GM18951 (cell line): ENCODE data around the gene HEXD.
A peak's percentile ranks its signal among the peaks of the same experiment; 100 is the strongest.

ENCODE experiments used
- POLR2A ChIP-seq: IDR thresholded peaks from 4 replicates; pipeline ENCODE4 v1.6.1; 2011; ENCODE audit warnings: mild to moderate bottlenecking; ENCODE audit not compliant: insufficient read length, insufficient read depth; ENCODE audit errors: extremely low read depth
- in situ Hi-C: fragments of 300-500 bp; cut with MboI; formaldehyde crosslinking; loops from one replicate; pipeline ENCODE4 v1.12.0; 2022; ENCODE audit warnings: low sequenced_read_pairs, mixed read lengths, inconsistent platforms; ENCODE audit not compliant: unreplicated experiment

The HEXD gene

DNA sequence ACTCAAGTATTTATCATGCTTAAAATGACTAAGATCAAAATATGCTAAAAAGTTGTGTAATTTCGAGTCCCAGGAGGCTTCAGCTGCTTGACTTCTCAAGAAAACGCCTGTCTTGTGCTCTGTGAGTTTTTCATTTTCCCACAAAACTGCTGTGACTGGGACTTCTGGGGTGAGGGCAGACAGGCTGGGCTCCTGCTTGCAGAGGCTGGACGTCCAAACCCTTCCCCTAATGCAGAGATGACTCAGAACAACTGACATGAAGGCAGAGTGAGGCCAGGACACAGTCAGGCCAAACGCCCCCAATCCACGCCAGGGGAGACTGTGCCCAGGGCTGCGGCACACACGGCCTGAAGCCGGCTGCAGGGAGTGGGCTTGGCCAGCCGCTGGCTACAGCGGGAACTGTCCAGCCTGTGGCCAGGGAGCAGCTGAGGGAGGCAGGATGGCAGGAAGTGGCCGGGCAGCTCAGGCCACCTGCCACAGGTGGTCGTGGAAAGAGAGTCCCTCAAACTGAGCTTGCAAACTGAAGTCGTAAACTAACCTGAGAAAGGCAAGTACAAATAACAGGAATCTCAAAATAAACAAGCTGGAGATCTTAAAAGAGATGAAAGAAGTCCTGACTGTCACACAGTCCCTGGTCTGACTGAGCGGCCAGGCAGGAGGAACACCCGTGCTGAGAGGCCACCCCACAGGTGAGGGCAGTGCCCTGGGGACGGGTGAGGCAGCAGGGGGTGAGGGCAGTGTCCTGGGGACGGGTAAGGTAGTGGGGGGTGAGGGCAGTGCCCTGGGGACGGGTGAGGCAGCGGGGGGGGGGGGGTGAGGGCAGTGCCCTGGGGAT is 21.3 kb upstream of the HEXD start:
- in situ Hi-C loops: no loop called here
- TF ChIP-seq POLR2A: no peak

DNA sequence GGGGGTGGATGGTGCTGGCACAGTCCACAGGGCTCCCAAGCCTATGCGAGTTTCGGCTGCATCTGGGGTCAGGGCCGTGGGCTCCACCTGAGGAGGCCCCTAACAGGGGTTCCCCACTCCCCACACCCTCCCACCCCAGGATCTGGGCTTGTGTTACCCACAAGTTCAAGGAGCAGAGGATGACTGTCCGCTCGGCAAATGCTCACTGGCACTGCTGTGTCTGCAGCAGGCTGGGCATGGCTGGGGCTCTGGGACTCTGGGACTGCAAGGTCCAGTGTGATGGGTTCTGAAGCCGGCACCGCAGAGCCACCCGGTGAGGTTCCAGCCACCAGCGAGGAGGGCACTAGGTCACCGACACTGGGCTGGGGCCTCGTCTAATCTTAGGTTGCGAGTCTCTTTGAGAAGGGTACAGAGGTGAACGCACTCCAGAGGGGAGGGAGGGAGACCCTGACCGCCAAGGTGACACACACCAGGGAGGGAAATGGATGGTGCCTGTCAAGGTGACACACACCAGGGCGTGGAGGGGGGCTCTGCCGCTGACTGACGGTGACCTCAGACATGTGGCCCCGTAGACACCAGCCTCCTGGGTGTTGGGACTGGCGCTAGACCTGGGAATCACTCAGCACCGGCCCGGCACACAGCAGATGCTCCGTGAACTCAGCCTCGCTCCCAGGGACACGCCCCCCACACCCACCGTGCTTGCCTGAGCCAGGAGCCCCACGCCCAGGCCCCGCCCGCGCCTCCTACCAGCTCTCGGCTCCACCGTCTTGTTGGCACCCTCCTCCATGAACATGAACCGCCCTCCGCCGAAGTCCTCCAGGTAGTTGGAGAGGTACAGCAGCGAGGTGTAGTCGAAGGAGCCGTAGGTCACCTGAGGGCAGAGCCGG is 20.5 kb upstream of the HEXD start:
- no peak for TF ChIP-seq POLR2A
- in situ Hi-C loops: no loop called here

DNA sequence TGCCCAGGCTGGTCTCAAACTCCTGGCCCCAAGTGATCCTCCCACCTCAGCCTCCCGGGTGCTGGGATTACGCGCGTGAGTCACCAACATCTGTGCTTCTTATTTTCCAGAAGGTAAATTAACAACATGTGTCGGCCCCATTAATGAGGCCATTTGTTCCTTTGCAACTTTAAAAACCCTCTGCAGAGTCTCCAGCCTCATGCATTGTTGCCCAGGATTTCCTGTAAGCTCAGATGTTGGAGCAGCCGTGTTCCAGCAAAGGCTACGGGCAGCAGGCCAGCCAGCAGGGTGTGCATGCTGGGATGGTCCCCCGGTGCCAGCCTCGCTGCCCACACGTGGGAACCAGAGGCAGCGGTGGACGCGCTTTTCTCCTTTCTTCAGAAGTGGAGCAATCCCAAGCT is 19.1 kb upstream of the HEXD start:
- no peak for TF ChIP-seq POLR2A
- in situ Hi-C loops: no loop called here

DNA sequence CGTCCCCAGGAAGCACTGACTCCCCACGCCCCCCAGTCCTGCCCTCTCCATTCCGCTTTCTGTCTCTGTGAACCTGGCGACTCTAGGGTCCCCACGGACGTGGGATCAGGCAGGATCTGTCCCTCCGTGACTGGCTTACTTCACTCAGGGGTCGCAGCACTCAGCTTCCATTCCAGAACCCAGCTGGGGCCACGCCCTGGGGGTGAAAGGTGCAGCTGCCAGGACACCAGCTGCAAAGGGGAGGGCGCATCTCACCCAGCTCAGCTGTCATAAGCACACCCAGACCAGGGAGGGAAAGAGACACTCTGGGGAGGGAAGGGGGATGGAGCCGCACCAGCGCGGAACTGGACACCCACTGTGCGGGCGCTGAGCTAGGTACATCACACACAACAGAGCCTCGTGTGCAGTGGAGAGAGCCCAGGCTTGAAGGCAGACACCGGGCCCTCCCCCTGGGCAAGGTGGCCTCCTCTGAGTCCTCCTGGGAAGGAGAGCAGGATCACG is 18.5 kb upstream of the HEXD start:
- TF ChIP-seq POLR2A: no peak
- in situ Hi-C loops: no loop called here

DNA sequence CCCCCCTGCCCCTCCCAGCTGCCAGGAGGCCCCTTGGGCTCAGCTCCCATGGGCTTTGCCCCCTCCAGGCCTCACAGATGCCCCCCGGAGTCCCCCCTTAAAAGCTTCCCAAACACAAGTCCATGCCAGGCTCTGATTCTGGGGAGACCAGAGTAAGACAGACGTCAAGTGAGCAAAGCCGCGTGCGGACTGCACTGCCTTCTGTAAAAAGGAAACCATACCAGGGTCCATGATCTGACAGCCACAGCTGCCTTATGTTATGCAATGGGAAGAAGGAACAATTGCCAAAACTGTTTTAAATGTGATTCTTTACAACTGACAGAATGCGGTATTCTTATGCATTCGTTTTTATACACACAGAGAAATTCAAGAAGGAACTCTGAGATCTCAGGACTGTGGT is 17.9 kb upstream of the HEXD start:
- in situ Hi-C loops: no loop called here
- no peak for TF ChIP-seq POLR2A

DNA sequence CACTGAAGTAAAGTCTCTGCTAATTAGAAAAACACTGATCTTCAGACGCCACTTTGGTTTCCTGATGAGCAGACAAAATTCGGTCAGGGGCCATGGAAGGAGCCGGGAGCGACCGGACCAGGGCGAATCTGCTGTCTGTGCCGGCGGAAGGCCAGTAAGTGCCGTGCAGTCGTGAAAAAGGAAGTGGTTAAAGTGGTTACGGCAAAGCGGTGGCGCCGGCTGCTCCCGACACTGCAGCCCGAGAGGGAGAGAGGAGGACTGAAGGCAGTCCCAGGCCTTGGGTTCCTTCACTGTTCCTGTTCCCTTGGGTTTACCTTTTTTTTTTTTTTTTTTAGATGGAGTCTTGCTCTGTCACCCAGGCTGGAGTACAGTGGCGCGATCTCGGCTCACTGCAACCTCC is 17.3 kb upstream of the HEXD start:
- peak; percentile 41 for TF ChIP-seq POLR2A
- in situ Hi-C loops: no loop called here

DNA sequence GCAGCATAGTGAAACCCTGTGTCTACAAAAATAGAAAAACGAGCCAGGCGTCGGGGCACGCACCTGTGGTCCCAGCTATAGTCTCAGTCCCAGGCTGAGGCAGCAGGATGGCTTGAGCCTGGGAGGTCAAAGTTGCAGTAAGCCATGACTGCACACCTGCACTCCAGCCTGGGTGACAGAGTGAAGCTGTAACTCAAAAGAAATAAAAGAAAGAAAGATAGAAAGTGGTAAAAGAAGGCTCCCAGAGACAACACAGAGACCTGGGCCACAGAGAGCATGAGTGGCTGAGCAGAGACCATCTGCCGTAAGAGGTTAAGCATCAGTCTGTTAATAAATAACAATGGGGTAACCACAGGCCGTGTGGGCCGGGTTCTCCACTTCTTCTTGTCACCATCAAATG is 15.3 kb upstream of the HEXD start:
- in situ Hi-C loops: no loop called here
- TF ChIP-seq POLR2A: no peak

DNA sequence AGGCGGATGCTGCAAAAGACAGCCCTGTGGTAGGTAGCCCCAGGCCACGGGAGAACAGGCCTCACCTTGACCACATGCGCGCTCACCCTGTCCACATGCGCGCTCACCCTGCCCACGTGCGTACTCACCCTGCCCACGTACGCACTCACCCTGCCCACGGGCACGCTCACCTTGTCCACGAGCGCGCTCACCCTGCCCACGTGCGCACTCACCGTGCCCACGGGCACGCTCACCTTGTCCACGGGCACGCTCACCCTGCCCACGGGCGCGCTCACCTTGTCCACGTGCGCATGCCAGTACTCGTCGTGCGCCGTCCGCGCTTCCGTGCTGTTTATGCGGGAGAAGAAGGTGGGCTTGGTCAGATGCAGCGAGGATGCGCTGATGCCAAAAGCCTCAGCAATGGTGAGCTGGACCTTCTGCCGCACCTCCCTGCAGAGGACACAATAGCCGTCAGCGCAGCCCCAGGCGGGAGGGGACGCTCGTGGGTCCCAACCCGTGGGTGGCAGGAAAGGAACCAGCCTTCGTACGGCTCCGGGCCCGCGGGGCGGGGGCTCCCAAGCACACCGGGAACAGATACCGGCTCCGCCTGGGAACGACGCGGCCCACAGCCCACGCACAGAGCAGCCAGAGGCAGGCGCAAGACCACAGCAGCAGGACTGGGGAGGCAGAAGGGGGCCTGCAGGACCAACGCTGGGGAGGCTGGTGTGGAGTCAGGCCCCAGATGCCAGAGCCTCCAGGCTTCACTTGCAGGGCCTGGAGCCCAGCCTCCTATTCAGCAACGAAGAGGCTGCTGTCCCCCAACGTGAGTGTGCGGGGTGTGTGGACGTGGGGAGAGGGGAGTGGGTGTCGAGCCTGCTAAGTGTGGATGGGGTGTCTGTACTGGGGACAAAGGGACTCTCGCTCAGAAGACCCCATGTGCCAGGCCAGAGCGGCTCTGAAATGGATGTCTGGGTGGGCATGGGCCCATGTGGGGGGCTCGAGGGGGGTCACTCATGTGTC is 14.2 kb upstream of the HEXD start:
- no peak for TF ChIP-seq POLR2A
- in situ Hi-C loops: no loop called here

DNA sequence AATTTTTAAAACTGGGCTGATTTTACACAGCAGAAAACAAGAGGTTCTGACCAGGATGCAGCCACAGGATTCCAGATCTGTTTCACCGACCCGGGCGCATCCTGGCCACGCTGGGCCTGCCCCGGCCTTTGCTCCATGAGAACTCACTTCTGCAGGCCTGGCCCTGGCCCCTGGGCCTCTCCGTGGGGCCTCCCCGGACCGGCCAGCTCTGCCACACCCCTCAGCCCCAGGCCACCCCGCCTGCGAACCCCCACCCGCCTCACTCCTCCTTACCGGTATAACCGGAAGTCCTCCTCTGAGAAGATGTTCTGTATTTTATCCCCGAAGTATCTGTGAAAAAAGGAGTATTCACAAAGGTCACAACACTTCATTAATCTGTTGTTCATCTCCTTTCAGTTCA is 13.1 kb upstream of the HEXD start:
- in situ Hi-C loops: loop anchor here (5.0 kb wide), 1 partner anchor 48 kb away; the partner anchor contains the start of gene TEX19
- no peak for TF ChIP-seq POLR2A

DNA sequence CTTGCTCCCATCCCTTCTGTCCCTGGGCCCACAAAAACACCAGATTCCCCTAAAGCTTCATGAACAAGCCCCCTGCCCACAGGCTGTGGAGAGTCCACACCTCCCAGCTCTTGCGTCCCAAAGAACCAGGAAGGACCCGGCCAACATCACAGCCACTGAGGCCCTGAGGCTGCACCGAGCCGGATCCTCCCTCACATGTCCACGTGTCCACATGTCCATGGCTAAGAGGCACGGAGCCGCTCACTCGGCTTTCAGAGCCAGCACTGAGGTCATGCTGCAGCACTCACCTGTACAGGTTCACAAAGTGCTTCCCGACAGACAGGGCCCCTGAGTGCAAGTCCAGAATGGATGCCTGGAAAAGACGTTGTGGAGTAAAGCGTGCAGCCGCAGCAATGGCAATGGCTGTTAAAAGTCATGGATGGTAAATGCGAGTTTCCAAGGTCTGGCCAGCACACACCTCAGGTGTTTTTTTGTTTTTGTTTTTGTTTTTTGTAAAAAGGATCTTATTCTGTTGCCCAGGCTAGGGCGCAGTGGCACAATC is 11.9 kb upstream of the HEXD start:
- no peak for TF ChIP-seq POLR2A
- in situ Hi-C loops: loop anchor here (5.0 kb wide), 1 partner anchor 49 kb away; the partner anchor contains the start of gene TEX19

DNA sequence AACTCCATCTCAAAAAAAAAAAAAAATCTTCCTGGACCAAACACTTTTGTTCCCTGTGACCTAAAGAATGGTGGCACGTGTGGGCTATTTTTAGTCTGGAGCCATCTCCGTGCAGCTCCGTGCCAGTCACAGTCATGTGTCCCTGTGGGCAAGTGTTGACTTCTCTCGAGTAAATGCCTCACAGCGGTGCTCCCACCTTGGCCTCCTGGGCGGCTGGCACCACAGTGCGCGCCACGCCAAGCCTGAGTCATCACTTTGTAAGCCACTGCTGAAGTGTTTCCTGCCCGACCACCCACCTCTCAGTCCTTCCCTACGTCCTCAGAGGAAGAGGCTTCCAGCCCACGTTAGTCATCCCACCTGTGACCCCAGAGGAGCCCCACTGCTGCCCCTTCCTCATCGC is 10.9 kb upstream of the HEXD start:
- in situ Hi-C loops: loop anchor here (5.0 kb wide), 1 partner anchor 50 kb away; the partner anchor contains the start of gene TEX19

More for the DNA sequence above, 10.9 kb upstream of the HEXD start:
- no peak for TF ChIP-seq POLR2A
